Fibroblast of peridontal ligament (primary cell): ENCODE measurements around the gene CAMTA1.

Experiments used
- DNase-seq: peaks from one replicate; pipeline ENCODE4 v3.0.0-alpha.2; 2010; ENCODE audit errors: extremely low read depth

Gene CAMTA1

DNA sequence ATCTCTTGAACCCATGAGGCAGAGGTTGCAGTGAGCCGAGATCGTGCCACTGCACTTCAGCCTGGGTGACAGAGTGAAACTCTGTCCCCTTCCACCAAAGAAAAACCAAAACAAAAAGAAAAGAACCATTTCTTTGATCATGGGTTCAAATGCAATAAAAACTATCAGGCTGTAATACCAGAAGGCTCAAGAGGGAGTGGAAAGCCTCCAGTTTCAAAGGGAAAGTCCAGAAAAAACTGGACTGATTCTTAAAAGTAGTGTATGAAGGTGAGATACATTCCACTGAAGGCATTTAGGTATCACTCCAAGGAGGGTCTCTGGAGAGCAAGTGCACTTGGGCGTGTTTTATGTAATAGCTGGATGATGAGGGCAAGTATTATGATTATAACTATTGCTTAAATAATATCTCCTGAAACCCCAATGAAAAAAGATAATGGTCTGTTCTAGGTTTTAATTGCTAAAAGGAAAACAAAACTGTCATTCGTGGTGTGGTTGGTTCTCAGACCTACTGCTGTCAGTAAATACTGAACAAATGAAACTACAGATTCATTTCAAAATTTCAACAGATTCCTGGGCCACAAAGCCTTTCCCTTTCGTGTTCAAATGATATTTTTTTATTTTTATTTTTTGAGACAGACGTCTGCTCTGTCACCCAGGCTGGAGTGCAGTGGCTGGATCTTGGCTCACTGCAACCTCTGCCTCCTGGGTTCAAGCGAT lies 6.0 kb upstream of the CAMTA1 start:
- no peak for DNase-seq

DNA sequence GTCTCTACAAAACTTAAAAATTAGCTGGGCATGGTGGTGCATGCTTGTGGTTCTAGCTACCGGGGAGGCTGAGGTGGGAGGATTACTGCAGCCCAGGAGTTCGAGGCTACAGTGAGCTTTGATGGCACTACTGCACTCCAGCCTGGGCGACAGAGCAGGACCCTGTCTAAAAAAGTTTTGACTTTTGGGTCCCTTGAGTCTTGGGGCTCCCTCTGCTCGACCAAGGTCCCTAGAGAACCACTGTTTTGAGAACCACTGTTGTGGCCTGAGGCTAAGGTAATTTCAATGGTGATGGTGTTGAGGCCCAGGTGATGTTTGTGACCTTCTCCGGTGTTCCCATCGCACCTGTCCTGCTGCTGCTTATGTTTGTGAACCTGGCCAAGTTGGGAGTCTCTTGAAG lies 3.1 kb upstream of the CAMTA1 start:
- DNase-seq: no peak

DNA sequence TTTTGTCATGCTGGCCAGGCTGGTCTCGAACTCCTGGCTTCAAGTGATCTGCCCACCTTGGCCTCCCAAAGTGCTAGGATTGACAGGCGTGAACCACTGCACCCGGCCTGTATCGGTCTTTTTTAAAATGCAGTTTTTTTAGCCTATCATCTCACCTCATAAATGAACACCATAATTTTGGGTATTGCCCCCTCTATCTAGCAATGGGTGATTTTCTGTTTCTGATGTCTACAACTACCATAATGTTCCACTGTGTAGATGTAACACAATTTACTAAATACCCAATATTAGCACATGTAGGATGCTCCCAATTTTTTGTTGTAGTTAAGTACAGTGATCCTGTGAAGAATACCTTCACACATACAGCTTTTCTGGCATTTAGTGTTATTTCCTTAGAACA lies 2.0 kb upstream of the CAMTA1 start:
- no peak for DNase-seq

DNA sequence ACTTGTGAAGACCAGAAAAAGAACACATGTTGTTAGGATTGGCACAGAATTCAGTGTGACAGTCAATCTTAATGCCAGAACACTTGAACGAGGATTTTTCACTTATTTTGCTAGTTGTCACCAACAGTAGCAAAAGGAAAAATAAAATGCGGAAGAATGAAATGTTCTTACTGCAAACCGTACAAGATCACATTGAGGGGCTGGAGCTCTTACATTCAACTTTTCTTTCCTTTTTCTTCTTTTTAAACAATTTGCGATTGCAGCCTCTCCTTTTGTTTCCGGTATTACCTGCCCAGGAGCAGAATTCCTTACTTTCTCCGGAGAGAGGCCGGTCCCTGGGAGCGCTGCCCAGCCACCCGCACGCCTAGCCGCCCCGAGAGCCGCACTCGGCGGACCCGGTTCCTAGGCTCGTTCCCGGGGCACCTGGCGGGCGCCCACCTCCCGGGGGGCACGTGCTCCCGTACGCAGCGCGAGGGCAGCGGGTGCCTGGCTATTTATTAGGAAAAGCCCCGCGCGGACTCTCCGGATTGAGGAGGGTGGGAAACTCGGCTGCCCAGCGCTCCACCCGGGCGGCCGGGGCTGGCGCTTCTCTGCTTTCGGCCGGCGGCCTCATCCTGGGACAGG lies 1.2 kb upstream of the CAMTA1 start:
- DNase-seq: no peak

DNA sequence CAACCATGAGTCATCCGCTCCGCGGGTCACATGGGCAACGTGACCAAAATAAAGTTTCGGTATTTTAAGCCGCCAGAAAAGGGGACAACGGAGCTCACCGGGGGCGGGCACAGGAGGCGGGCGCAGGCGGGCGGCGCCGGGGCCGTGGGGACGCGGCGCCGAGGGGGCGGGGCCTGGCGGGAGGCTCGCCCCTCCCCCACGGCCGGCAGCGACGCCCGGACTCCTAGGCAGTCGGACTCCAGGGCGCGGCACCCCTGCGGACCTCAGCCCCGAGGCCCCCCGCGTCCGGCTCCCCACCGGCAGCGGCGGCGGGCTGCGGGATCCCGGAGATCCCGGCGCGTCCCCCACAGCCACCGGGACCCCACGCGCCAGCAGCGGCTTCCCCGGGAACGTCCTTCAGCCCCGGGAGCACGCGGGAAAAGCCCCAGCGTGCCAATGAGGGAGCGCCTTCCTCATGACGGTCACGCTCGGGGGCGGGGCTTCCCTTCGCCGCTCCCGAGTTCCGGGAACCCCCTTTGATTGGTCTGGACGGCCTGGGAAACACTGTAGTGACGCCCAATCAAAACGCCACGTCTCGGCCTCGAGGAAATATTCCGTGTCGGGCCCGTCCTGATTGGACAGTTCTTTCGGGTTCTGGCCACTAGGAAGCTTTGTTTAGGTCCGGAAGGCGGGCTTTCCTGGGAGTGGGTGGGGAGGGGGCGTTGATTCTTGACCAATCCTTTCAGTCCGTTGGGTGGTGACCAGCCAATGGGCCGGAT lies 515 bp upstream of the CAMTA1 start:
- peak; percentile 100 for DNase-seq

DNA sequence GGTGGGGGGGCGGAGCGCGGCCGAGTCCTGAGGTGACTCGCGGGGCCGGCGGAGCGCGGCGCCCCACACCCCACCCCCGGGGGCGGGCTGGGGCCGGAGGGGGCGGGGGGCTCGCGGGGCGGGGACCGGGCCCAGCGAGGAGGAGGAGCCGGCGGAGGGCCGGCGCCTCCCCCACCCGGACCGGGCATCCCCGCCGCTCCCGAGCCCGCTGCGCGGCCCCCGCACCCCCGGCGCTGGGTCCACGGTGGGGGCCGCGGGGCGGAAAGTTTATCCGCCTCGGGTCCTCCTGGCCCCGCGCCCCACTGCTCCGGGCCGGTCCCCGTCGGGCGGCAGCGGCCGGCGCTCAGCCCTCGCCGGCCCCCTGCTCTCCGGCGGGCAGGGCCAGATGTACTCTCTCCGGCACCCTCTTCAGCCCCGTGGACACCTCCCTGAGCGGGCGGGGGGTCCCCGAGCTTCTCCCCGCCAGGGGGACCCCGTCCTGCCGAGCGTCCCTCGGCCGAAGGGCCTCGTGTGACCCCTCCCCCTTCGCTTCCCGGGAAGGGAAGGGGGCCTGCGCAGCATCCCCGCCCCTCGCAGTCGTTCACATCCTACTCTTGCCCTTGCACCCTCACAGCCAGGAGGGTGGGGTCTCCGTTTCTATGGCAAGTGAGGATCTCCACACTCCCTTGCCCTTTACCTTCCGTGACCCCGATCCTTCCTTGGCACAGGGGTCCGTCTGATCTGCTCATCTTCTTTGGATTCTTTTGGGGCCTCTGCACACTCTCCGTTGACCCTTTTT lies 663 bp downstream of the CAMTA1 start:
- DNase-seq: no peak

DNA sequence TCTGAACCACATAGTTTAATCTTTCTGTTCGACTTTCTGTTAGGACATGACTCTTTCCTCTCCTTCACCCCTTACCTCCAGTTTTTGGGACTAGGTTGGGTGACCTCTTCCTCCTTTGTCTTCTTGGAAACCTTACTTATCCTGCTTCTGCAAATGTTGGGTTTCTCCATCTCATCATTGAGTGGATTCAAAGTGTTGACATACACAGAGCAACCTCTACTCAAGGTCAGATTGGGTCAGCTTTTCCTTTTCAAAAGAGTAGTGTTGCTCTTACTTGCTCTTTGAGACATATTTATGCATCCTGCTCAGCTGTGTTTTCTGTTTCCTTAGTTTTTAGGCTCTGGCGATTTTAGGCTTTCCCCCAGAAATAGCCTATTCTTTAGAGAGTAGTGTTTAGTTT lies 3.7 kb downstream of the CAMTA1 start:
- DNase-seq: no peak

DNA sequence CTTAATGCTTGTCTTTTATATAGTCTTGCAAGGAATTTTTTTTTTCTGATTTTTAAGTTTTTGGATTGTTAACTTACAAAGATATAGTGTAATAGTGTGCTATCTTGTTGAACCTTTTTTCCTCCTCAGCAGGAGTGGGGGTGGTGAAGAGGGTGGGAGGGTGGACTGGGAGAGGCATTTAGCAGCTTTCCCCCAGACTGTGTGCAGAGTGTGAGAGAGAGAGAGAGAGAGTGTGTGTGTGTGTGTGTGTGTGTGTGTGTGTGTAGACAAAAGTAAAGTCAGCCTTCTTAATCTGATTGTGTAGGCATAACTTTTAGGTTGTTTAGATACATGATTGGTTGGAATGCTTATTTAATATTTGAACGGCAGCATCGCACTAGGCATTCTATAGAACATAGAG lies 4.9 kb downstream of the CAMTA1 start:
- no peak for DNase-seq

DNA sequence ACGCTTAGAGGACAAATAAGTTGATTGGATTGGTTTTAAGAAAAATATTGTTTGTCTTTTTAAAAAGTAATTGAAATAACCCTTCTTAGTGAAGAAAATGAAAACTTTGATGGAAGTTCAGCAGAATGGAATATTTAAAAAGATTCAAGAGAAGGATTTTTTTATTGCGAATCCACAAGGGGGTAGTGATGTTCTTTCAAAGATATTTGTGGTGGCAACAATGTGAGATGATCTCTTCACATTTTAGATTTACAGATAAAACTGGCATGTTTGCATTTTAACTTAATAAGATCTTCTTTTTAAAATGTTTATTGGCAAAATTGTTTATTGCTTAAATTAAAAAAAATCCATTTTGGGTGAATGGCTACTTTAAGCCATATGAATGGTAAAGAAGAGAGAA lies 8.9 kb downstream of the CAMTA1 start:
- peak; percentile 88 for DNase-seq

DNA sequence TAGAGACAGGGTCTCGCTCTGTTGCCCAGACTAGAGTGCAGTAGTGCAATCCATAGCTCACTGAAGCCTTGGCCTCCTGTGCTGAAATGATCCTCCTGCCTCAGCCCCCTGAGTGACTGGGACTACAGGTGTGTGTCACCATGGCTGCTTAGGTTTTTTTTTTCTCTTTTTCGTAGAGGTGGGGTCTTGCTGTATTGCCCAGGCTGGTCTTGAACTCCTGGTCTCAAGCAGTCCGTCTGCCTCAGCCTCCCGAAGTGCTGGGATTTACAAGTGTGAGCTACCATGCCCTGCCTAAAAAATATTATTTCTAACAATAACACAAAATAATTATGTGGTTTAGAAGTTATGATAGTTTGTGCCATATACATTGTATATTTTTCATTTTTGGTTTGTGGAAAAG lies 9.9 kb downstream of the CAMTA1 start:
- no peak for DNase-seq

DNA sequence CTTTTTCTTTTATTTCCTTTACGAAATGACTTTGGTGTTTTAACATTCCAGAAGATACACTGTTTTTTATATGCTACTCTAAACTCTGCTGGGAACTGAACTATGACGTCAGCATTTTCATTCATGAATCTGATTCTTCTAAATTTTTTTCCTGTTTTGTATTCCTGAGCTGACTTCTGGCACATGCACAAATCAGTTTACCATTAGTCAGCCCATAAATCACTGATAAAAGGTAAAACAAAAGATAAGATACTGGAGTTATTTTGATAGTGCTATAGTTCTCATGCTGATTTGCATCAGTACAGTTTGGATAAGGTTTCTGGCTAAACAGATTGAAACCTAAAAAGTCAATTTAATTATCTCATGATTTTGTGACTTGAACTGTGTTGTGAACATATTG lies 10.4 kb downstream of the CAMTA1 start:
- peak; percentile 89 for DNase-seq

DNA sequence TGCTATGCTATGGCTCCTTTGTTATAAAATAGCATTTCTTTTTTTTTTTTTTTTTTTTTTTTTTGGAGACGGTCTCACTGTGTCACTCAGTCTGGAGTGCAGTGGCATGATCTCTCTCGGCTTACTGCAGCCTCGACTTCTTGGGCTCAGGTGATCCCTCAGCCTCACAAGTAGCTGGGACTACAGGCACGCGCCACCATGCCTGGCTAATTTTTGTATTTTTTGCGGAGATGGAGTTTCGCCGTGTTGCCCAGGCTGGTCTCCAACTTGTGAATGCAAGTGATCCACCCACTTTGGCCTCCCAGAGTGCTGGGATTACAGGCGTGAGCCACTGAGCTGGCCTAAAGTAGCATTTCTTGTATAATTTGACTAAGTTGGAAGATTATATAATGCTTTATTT lies 10.8 kb downstream of the CAMTA1 start:
- no peak for DNase-seq

DNA sequence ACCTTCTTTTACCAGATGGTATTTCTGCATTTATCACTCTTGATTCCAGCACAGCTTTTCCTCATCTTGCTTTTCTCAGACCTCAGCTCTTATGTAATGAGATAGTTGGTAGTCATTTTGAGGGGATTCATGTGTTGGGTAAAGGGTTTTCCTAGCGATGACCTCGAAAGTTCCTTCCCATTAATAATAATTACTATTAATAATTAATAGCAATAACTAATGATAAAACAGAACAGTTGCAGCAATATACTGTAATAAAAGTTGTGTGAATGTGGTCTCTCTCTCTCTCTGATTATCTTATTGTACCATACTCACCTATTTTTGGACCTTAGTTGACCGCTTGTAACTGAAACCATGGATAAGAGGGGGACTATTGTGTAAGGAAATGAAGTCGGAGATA lies 14.2 kb downstream of the CAMTA1 start:
- no peak for DNase-seq

DNA sequence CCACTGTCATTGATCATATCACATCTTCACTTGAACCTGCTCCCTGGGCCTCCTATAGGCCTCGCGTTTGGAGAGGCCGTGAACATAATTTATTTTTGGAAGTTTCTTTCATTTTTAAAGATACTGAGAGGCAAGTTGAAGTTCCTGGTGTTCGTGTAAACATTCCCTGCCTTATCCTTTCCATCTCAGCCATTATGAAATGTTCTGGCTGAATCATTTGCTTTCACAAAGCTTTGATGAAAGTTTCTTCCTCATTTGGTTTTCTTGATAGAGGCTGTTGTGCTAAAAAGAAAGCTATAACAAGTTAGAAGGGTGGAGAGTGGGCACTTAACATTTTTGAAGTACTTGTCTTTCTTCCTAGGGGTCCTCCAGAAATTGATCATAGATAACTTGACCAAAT lies 15.5 kb downstream of the CAMTA1 start:
- peak; percentile 73 for DNase-seq

DNA sequence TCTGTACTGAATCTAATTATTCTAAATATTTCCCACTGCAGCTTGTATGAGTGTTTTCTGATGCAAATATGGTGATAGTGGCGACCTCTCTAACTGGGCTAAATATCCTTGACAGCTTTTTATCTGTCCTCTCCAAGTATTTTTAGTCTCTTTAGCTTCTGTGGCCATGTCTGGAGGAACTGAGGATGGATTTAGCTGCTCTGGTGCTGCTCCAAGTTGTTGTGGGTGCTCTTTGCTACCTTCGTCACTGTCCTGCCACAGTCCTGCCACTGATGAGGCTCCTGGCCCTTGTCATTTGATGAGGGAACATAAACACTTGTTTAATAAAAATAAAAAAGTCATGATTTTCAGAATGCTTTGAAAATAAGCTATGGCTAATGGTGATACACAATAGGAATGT lies 15.9 kb downstream of the CAMTA1 start:
- DNase-seq: no peak

DNA sequence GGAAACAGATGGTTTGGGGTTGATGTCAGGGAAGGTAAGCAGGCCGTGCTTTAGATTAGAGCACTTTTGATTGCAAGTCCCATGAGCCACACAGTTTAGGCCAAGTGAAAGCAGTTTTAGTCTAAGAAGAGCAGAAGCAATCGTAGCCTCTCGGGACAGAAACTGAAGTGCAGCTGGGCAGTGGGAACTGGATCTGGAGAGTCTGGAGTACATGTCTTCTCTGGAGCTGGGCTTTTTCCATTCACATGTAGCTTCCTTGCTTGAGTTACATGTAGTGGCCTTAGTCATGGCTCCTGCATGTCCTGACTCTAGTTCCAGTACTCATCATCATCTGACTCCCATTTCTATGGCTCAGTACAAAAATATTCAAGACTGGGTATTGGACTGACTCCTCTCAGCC lies 16.7 kb downstream of the CAMTA1 start:
- DNase-seq: peak; percentile 76

DNA sequence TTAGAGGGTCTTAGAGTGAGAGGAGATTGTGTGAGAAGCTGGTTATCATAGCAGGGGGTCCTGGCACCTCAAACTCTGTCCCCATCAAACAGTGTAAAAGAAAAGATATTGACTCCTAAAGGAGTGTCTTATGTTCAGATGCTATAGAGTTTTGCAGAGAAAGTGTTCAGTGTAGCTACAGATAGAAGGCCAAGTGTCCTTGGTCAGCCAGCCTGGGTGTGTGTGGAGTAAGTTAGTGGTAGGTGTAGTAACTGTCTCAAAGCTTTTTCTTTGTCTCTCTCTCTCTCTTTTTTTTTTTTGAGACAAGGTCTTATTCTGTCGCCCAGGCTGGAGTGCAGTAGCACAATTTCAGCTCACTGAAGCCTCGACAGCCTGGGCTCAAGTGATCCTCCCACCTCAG lies 17.2 kb downstream of the CAMTA1 start:
- no peak for DNase-seq

DNA sequence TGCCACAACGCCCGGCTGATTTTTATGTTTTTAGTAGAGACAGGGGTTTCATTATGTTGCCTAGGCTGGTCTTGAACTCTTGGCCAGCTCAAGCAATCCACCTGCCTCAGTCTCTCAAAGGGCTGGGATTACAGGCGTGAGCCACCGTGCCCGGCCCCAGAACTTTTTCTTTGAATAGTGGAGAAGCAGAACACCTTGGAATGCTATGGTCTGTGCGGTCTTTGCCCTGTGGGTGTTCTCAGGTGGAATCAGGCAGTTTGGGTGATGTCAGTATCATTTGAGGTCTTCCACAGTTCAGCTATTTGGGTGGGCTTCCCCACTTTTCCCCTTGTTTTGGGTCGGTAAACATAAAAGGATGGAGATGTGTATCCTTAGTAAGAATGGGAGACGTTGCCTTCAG lies 17.6 kb downstream of the CAMTA1 start:
- DNase-seq: no peak

DNA sequence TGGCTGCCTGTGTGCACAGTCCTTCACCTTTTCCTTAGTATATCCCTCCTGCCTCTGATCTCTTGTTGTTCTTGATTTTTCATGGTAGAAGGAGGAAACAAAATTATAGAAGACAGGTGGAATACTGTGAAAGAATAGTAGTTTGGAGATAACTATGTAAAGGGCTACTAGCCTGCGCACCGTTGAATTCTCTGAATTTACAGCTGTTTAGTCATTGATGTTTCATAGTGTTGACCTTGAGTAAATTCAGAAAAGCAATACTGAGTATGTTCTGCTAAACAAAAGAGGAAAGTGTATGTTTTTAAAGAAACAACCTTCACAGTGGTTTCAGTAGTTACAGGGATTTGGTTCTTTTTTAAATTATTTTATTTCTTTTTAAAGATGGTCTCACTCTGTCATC lies 18.1 kb downstream of the CAMTA1 start:
- DNase-seq: no peak

DNA sequence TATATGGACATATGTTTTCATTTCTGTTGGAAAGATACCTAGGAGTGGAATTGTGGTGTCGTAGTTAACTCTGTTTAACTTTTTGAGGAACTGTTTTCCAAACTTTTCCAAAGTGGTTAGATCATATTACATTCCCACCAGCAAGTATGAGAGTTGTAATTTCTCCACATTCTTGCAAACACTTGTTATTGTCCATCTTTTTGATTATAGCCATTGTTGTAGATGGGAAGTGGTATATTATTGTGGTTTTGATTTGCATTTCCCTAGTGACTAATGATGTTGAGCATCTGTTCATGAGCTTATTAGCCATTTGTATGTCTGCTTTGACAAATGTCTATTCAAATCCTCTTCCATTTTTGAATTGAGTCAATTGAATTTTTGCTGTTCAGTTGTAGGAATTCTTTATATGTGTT lies 19.8 kb downstream of the CAMTA1 start:
- peak; percentile 69 for DNase-seq

DNA sequence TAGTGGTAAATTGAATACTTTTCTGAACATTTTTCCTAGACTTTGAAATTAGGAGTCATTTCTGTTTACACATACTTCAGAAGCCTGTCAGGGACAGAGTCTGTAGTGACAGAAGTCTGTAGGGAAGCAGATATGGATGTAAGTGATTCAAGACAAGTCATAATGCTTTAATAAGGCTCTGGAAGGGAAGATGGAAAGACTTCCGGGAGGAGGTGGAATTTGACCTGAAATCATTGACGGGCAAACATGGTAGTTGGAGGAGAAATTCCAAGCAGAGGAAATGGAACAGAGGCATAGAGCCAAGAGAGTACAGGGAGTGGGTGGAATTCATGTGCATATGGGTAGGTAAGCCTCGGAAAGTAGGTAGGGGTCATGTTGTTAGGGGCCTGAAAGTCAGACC lies 22.5 kb downstream of the CAMTA1 start:
- no peak for DNase-seq

DNA sequence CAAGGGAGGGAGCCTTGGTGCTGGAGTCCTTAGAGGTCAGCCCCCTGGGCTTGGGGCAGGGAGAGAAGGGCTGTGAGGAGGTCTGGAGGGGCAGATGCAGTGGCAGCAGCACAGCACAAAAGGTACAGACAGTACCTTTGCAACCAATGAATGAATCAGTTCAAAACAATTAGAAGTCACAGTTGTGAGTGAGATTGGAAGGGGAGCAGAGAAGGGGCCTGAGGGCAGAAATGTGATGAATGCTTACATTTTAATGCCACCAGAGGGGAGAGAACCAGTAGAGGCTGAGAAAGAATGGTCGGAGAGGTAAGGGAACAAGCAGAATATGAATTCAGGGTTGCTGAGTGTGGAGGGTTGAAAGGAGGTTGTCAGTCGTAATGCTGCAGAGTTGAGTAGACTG lies 24.2 kb downstream of the CAMTA1 start:
- DNase-seq: no peak
